Tibial nerve (tissue), 4 donors: ENCODE data around the gene ABL2. TPM values are rescaled to one million over a fixed set of nuclear protein-coding genes. Genes with fewer than 3 reads are reported as not detected.

Source experiments
- DNase-seq, 2 donors: peaks; one replicate each; pipeline ENCODE4 v3.0.0-alpha.2; 2019; ENCODE audit warnings: low spot score in 2 of 2
- H3K27ac ChIP-seq, 4 donors: fragments of 200-600 bp; sonication (generic) in 3 of 4; one replicate each; pipeline ENCODE4 v1.5.1; 2017 to 2019; ENCODE audit warnings: mild to moderate bottlenecking in 1 of 4
- H3K27me3 ChIP-seq, 2 donors: fragments of 200-600 bp; sonication (generic) in 1 of 2; one replicate each; pipeline versions ENCODE4 v1.5.1 to v1.6.0; 2017 to 2019
- H3K36me3 ChIP-seq, 3 donors: fragments of 200-600 bp; sonication (generic); one replicate each; pipeline ENCODE4 v1.5.1; 2018 to 2019
- H3K4me1 ChIP-seq, 4 donors: fragments of 200-600 bp; sonication (generic) in 3 of 4; one replicate each; pipeline ENCODE4 v1.5.1; 2017 to 2019
- H3K4me3 ChIP-seq, 4 donors: fragments of 200-600 bp; sonication (generic) in 3 of 4; one replicate each; pipeline ENCODE4 v1.5.1; 2017 to 2019; ENCODE audit warnings: mild to moderate bottlenecking in 1 of 4, moderate library complexity in 1 of 4
- H3K9me3 ChIP-seq, 4 donors: fragments of 200-600 bp; sonication (generic) in 3 of 4; one replicate each; pipeline ENCODE4 v1.5.1; 2017 to 2019
- CTCF ChIP-seq, 5 experiments: fragments of 200-600 bp in 3 of 5; fragments of 450-650 bp in 2 of 5; sonication (generic) in 3 of 5; IDR thresholded peaks; one replicate each; pipeline ENCODE4 v1.5.1; 2016 to 2019; ENCODE audit warnings: antibody characterized with exemption in 5 of 5, mild to moderate bottlenecking in 3 of 5, moderate library complexity in 2 of 5
- EP300 ChIP-seq, 2 donors: sonication (generic); formaldehyde crosslinking; IDR thresholded peaks; one replicate each; pipeline ENCODE4 v1.6.1; 2017; ENCODE audit warnings: antibody characterized with exemption in 2 of 2, mild to moderate bottlenecking in 1 of 2
- POLR2A ChIP-seq, 2 donors: fragments of 450-650 bp; IDR thresholded peaks; one replicate each; pipeline ENCODE4 v1.6.1; 2017; ENCODE audit warnings: antibody characterized with exemption in 2 of 2, mild to moderate bottlenecking in 2 of 2, moderate library complexity in 2 of 2
- WGBS, 2 donors: methylation state at CpG; one replicate each; pipeline ENCODE4 v1.1.5; 2018; 5-methylcytosine and 5-hydroxymethylcytosine counted together
- total RNA-seq, 4 donors: library from RNA; depleted of rRNA; stranded (reverse); fragments of >200 nt; gene quantifications; one replicate each; pipeline ENCODE4 v1.1.0, GENCODE V29; 2016

ABL2 gene
- total RNA-seq, 4 donors from 2014 or later, result 22.0 to 43.5 (median 27.0) TPM

GRCh38 chr1:179087665-179088064 lies 141.8 kb downstream of the ABL2 start:
- no peaks in the 10 kb centered on the region for H3K27me3 ChIP-seq
- no peaks in the 10 kb centered on the region for H3K9me3 ChIP-seq
- H3K27ac ChIP-seq, result no peak overlapping the region
- DNase-seq, result no peak
- TF ChIP-seq POLR2A (IDR thresholded peaks at IDR 0.05) (no peak), CTCF (IDR thresholded peaks at IDR 0.05) (no peak), EP300 (IDR thresholded peaks at IDR 0.05) (no peak)
- no peak overlapping the region for H3K4me3 ChIP-seq
- 63 to 67% methylated on average over 11 of the region's 11 CpGs for WGBS, 2 donors
- H3K4me1 ChIP-seq, result peaks cover 0 to 48% (median 9%) of the 10 kb centered on the region in 4 donors
- H3K36me3 ChIP-seq, result peaks cover 0 to 76% (median 0%) of the 10 kb centered on the region in 3 donors

- DNase-seq, result no peak
- Histone ChIP-seq H3K9me3 (no peaks in the 10 kb centered on the region), H3K4me3 (no peak overlapping the region)
Observed at GRCh38 chr1:179083533-179083932, 145.9 kb downstream of the ABL2 start.

GRCh38 chr1:179082999-179083335 lies 146.5 kb downstream of the ABL2 start:
- WGBS, 2 donors, result 3% methylated on average over 3 of the region's 3 CpGs
- TF ChIP-seq CTCF (IDR thresholded peaks at IDR 0.05) (no peak), POLR2A (IDR thresholded peaks at IDR 0.05) (no peak), EP300 (IDR thresholded peaks at IDR 0.05) (no peak)
- H3K4me3 ChIP-seq, result peak overlapping the region; percentile 85 to 96 (median 96)
- no peak for DNase-seq
- no peaks in the 10 kb centered on the region for H3K27me3 ChIP-seq
- H3K27ac ChIP-seq, result peak overlapping the region in 3 of 4 donors; percentile 89 to 94 (median 89)
- peaks cover 0 to 34% (median 10%) of the 10 kb centered on the region in 4 donors for H3K4me1 ChIP-seq
- H3K36me3 ChIP-seq, result peaks cover 0 to 36% (median 0%) of the 10 kb centered on the region in 3 donors
- H3K9me3 ChIP-seq, result no peaks in the 10 kb centered on the region

More at GRCh38 chr1:179083533-179083932, 145.9 kb downstream of the ABL2 start:
- Histone ChIP-seq H3K27ac (peak overlapping the region in 1 of 4 donors; percentile 94), H3K4me1 (peaks cover 0 to 34% (median 10%) of the 10 kb centered on the region in 4 donors), H3K36me3 (peaks cover 0 to 40% (median 0%) of the 10 kb centered on the region in 3 donors), H3K27me3 (no peaks in the 10 kb centered on the region)
- WGBS, 2 donors, result 69 to 75% methylated on average over 7 to 8 of the region's 8 CpGs
- TF ChIP-seq EP300 (IDR thresholded peaks at IDR 0.05) (no peak), POLR2A (IDR thresholded peaks at IDR 0.05) (no peak), CTCF (IDR thresholded peaks at IDR 0.05) (no peak)

- H3K36me3 ChIP-seq, result peaks cover 0 to 31% (median 0%) of the 10 kb centered on the region in 3 donors
- TF ChIP-seq POLR2A (IDR thresholded peaks at IDR 0.05) (no peak), EP300 (IDR thresholded peaks at IDR 0.05) (no peak), CTCF (IDR thresholded peaks at IDR 0.05) (no peak)
- DNase-seq, result peak in 1 of 2 donors; percentile 19
- no peaks in the 10 kb centered on the region for H3K9me3 ChIP-seq
- peaks cover 0 to 34% (median 10%) of the 10 kb centered on the region in 4 donors for H3K4me1 ChIP-seq
- no peaks in the 10 kb centered on the region for H3K27me3 ChIP-seq
- H3K27ac ChIP-seq, result peak overlapping the region; percentile 11 to 94 (median 89)
- H3K4me3 ChIP-seq, result peak overlapping the region; percentile 85 to 96 (median 96)
- WGBS, 2 donors, result 0 to 1% methylated on average over 23 to 28 of the region's 52 CpGs
Observed at GRCh38 chr1:179082333-179082998, 147.0 kb downstream of the ABL2 start.

- H3K27me3 ChIP-seq, result no peaks in the 10 kb centered on the region
- peak within 1 kb of the TSS; percentile 11 to 94 (median 89) for H3K27ac ChIP-seq
- no peaks in the 10 kb centered on the region for H3K9me3 ChIP-seq
- H3K4me1 ChIP-seq, result peaks cover 0 to 34% (median 10%) of the 10 kb centered on the region in 4 donors
- H3K36me3 ChIP-seq, result peaks cover 0 to 24% (median 0%) of the 10 kb centered on the region in 3 donors
- 0 to 1% methylated on average over 23 to 51 of the region's 51 CpGs for whole genome bisulfite sequencing, 2 donors
- DNase-seq, result peak; percentile 87 to 89
- TF ChIP-seq POLR2A (IDR thresholded peaks at IDR 0.05) (peak; percentile 41 to 85), EP300 (IDR thresholded peaks at IDR 0.05) (peak; percentile 60 to 87), CTCF (IDR thresholded peaks at IDR 0.05) (peak in 2 of 5 experiments; percentile 19 to 52)
- peak within 1 kb of the TSS; percentile 85 to 96 (median 96) for H3K4me3 ChIP-seq
Observed at GRCh38 chr1:179081687-179082332, 147.7 kb downstream of the ABL2 start, which contains the start of gene TOR3A. TSS of gene TOR3A (plus strand) at chr1:179082070. CDS start at chr1:179082129, 59 bp downstream.
